ENCODE data around the gene SHBG.
A peak's percentile ranks its signal among the peaks of the same experiment; 100 is the strongest.

The SHBG gene

DNA sequence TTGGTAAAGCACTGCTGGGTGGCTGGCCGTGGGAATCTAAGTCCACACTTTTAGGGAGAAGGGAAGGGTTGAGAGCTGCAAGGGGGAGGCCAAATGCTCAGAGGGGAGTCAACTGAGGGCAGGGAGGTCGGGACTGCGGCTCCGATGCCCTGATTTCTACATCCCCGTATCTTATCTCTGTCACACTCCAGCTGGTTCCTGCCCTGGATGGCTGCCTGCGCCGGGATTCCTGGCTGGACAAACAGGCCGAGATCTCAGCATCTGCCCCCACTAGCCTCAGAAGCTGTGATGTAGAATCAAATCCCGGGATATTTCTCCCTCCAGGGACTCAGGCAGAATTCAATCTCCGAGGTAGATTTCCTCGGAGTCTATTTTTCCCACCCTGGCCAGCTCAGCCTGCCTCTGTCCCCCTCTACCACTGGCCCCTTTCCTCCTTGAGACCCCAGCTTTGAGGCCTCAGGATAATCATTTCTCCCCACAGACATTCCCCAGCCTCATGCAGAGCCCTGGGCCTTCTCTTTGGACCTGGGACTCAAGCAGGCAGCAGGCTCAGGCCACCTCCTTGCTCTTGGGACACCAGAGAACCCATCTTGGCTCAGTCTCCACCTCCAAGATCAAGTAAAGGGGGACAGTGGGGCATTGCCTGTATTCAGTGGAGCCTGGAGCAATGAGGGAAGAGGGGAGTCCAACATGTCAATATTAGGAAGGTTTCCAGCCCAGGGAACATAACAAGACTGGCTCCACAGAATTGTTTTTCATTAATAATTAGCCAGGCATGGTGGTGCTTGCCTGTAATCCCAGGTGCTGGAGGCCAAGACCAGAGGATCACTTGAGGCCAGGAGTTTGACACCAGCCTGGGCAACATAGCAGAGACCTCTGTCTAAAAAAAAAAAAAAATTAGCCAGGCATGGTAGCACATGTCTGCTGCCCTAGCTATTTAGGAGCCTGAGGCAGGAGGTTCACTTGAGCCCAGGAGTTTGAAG, 1.8 kb downstream of the SHBG start:
- Histone ChIP-seq H3F3A (ENCODE audit: insufficient read depth, low read length) (no peaks in the 10 kb centered on the region), H2AFZ (ENCODE audit: low read length) (no peak overlapping the region), H3K9ac (ENCODE audit: low read length) (no peak overlapping the region), H3K27me3 (ENCODE audit: insufficient read depth, low read length) (no peaks in the 10 kb centered on the region), H3K4me2 (ENCODE audit: low read length) (no peak overlapping the region), H3K36me3 (ENCODE audit: insufficient read depth, low read length) (no peaks in the 10 kb centered on the region), H3K27ac (ENCODE audit: low read depth, low read length, poor library complexity, severe bottlenecking) (no peak overlapping the region), H3K9me3 (ENCODE audit: low read length) (no peaks in the 10 kb centered on the region), H3K9me2 (ENCODE audit: low read depth, low read length) (no peaks in the 10 kb centered on the region), H4K20me1 (ENCODE audit: insufficient read depth, low read length) (no peaks in the 10 kb centered on the region), H3K79me2 (ENCODE audit: insufficient read depth, low read length) (no peaks in the 10 kb centered on the region), H3K4me1 (ENCODE audit: insufficient read depth, low read length, severe bottlenecking) (peaks cover 5% of the 10 kb centered on the region), H3K4me3 (ENCODE audit: low read depth, low read length, poor library complexity, severe bottlenecking) (no peak overlapping the region)
- TF ChIP-seq EZH2 (IDR thresholded peaks at IDR 0.05; ENCODE audit: borderline replicate concordance, low read length): no peak

DNA sequence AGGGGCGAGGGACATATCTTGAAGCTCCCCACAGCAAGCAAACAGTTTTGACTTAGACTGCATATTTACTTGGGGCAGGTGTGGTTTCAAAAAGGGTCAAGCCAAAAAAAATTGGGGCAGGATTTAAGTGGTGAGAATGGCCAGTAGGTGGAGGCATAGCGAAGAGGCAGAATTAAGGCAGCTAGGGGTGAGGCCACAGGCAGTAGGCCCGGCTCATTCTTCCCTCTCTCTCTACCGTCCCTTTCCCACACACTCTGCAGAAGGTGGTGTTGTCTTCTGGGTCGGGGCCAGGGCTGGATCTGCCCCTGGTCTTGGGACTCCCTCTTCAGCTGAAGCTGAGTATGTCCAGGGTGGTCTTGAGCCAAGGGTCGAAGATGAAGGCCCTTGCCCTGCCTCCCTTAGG, 2.6 kb downstream of the SHBG start:
- Histone ChIP-seq H3F3A (ENCODE audit: insufficient read depth, low read length) (no peaks in the 10 kb centered on the region), H3K27ac (ENCODE audit: low read depth, low read length, poor library complexity, severe bottlenecking) (no peak overlapping the region), H3K4me1 (ENCODE audit: insufficient read depth, low read length, severe bottlenecking) (no peaks in the 10 kb centered on the region), H3K27me3 (ENCODE audit: insufficient read depth, low read length) (no peaks in the 10 kb centered on the region), H3K9me3 (ENCODE audit: low read length) (no peaks in the 10 kb centered on the region), H3K36me3 (ENCODE audit: insufficient read depth, low read length) (no peaks in the 10 kb centered on the region), H2AFZ (ENCODE audit: low read length) (no peak overlapping the region), H3K4me2 (ENCODE audit: low read length) (no peak overlapping the region), H3K4me3 (ENCODE audit: low read depth, low read length, poor library complexity, severe bottlenecking) (no peak overlapping the region), H3K9ac (ENCODE audit: low read length) (no peak overlapping the region), H3K9me2 (ENCODE audit: low read depth, low read length) (no peaks in the 10 kb centered on the region), H3K79me2 (ENCODE audit: insufficient read depth, low read length) (no peaks in the 10 kb centered on the region), H4K20me1 (ENCODE audit: insufficient read depth, low read length) (no peaks in the 10 kb centered on the region)
- TF ChIP-seq, protein P1, sequence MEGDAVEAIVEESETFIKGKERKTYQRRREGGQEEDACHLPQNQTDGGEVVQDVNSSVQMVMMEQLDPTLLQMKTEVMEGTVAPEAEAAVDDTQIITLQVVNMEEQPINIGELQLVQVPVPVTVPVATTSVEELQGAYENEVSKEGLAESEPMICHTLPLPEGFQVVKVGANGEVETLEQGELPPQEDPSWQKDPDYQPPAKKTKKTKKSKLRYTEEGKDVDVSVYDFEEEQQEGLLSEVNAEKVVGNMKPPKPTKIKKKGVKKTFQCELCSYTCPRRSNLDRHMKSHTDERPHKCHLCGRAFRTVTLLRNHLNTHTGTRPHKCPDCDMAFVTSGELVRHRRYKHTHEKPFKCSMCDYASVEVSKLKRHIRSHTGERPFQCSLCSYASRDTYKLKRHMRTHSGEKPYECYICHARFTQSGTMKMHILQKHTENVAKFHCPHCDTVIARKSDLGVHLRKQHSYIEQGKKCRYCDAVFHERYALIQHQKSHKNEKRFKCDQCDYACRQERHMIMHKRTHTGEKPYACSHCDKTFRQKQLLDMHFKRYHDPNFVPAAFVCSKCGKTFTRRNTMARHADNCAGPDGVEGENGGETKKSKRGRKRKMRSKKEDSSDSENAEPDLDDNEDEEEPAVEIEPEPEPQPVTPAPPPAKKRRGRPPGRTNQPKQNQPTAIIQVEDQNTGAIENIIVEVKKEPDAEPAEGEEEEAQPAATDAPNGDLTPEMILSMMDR (IDR thresholded peaks at IDR 0.05; ENCODE audit: low read length): peak; percentile 66
- TF ChIP-seq EZH2 (IDR thresholded peaks at IDR 0.05; ENCODE audit: borderline replicate concordance, low read length): no peak

DNA sequence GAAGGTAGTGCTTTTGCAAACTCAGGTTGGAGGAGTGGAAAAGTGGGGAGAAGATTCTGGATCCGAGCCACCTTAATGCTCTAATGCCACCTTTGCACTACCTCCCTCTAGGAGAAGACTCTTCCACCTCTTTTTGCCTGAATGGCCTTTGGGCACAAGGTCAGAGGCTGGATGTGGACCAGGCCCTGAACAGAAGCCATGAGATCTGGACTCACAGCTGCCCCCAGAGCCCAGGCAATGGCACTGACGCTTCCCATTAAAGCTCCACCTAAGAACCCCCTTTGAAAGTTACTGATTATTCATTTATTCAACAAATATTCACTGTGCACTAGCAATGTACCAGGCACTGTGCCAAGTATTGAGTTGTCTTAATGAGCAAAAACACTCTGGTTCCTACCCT, 3.2 kb downstream of the SHBG start:
- H3K27ac ChIP-seq (ENCODE audit: low read depth, low read length, poor library complexity, severe bottlenecking): no peak overlapping the region
- H3K4me1 ChIP-seq (ENCODE audit: insufficient read depth, low read length, severe bottlenecking): no peaks in the 10 kb centered on the region
- H3K9me3 ChIP-seq (ENCODE audit: low read length): no peaks in the 10 kb centered on the region
- no peaks in the 10 kb centered on the region for H3K27me3 ChIP-seq (ENCODE audit: insufficient read depth, low read length)
- TF ChIP-seq, protein P1 (IDR thresholded peaks at IDR 0.05; ENCODE audit: low read length): no peak
- TF ChIP-seq EZH2 (IDR thresholded peaks at IDR 0.05; ENCODE audit: borderline replicate concordance, low read length): no peak
- no peak overlapping the region for H3K4me3 ChIP-seq (ENCODE audit: low read depth, low read length, poor library complexity, severe bottlenecking)
- no peaks in the 10 kb centered on the region for H3F3A ChIP-seq (ENCODE audit: insufficient read depth, low read length)
- H3K9me2 ChIP-seq (ENCODE audit: low read depth, low read length): no peaks in the 10 kb centered on the region
- no peak overlapping the region for H3K9ac ChIP-seq (ENCODE audit: low read length)
- H3K36me3 ChIP-seq (ENCODE audit: insufficient read depth, low read length): no peaks in the 10 kb centered on the region
- no peaks in the 10 kb centered on the region for H4K20me1 ChIP-seq (ENCODE audit: insufficient read depth, low read length)
- no peak overlapping the region for H2AFZ ChIP-seq (ENCODE audit: low read length)
- no peak overlapping the region for H3K4me2 ChIP-seq (ENCODE audit: low read length)
- no peaks in the 10 kb centered on the region for H3K79me2 ChIP-seq (ENCODE audit: insufficient read depth, low read length)
